ENCODE measurements around the gene IWS1. TPM values are rescaled to one million over a fixed set of nuclear protein-coding genes. Genes with fewer than 3 reads are reported as not detected.
A peak's percentile ranks its signal among the peaks of the same experiment; 100 is the strongest.

The IWS1 gene
- total RNA-seq, 2 experiments from 2014 or later: 49.2 to 56.9 TPM

GRCh38 chr2:127454595-127455565 is 71.4 kb downstream of the IWS1 start:
- Histone ChIP-seq H3K4me3 (ENCODE audit: low read depth, low read length, poor library complexity, severe bottlenecking) (no peak overlapping the region), H3K9me2 (ENCODE audit: insufficient read depth, low read length) (no peaks in the 10 kb centered on the region), H3K79me2 (ENCODE audit: insufficient read depth, low read depth, low read length) (no peaks in the 10 kb centered on the region), H4K20me1 (ENCODE audit: insufficient read depth, low read length) (no peaks in the 10 kb centered on the region), H3K36me3 (ENCODE audit: insufficient read depth, low read length) (no peaks in the 10 kb centered on the region), H3K9me3 (ENCODE audit: low read length) (no peaks in the 10 kb centered on the region), H3K4me1 (ENCODE audit: insufficient read depth, low read length, poor library complexity, severe bottlenecking) (no peaks in the 10 kb centered on the region), H3K4me2 (ENCODE audit: low read length) (no peak overlapping the region), H2AFZ (ENCODE audit: low read length) (no peak overlapping the region), H3K27ac (ENCODE audit: low read depth, low read length, poor library complexity, severe bottlenecking) (no peak overlapping the region)
- no peak for DNase-seq (ENCODE audit: low spot score)
- POLR2A ChIA-PET: no interaction called here
- CTCF ChIA-PET (ENCODE audit: unreplicated experiment): interaction anchor here (1.0 kb wide), 1 partner anchor 24 kb away, joined by 3 read pairs; no protein-coding TSS in a partner anchor
- intact Hi-C loops (cut with micrococcal nuclease; ENCODE audit: unreplicated experiment): no loop called here
- no TSS peak for BruUV-seq (replicated peaks)
- TF ChIP-seq CTCF (conservative IDR thresholded peaks at IDR 0.05; ENCODE audit: low read length) (no peak), EZH2phosphoT487 (IDR thresholded peaks at IDR 0.05; ENCODE audit: borderline replicate concordance, low read depth, low read length) (no peak)

- H3K36me3 ChIP-seq (ENCODE audit: insufficient read depth, low read length): no peaks in the 10 kb centered on the region
- peak; percentile 46 for DNase-seq (ENCODE audit: low spot score)
- TF ChIP-seq CTCF (conservative IDR thresholded peaks at IDR 0.05; ENCODE audit: low read length): peak; percentile 86
- no peak for TF ChIP-seq EZH2phosphoT487 (IDR thresholded peaks at IDR 0.05; ENCODE audit: borderline replicate concordance, low read depth, low read length)
- BruUV-seq (replicated peaks): no TSS peak
- ChIA-PET POLR2A (no interaction called here), CTCF (ENCODE audit: unreplicated experiment) (no interaction called here)
- intact Hi-C loops (cut with micrococcal nuclease; ENCODE audit: unreplicated experiment): loop anchor here (1.0 kb wide), 2 partner anchors 129 to 256 kb away; no protein-coding TSS in a partner anchor
- no peak overlapping the region for H3K4me3 ChIP-seq (ENCODE audit: low read depth, low read length, poor library complexity, severe bottlenecking)
- H3K4me1 ChIP-seq (ENCODE audit: insufficient read depth, low read length, poor library complexity, severe bottlenecking): no peaks in the 10 kb centered on the region
- no peak overlapping the region for H3K27ac ChIP-seq (ENCODE audit: low read depth, low read length, poor library complexity, severe bottlenecking)
- no peaks in the 10 kb centered on the region for H3K9me2 ChIP-seq (ENCODE audit: insufficient read depth, low read length)
- no peaks in the 10 kb centered on the region for H3K79me2 ChIP-seq (ENCODE audit: insufficient read depth, low read depth, low read length)
- no peaks in the 10 kb centered on the region for H3K9me3 ChIP-seq (ENCODE audit: low read length)
- no peak overlapping the region for H2AFZ ChIP-seq (ENCODE audit: low read length)
- H4K20me1 ChIP-seq (ENCODE audit: insufficient read depth, low read length): no peaks in the 10 kb centered on the region
- no peak overlapping the region for H3K4me2 ChIP-seq (ENCODE audit: low read length)
Observed at GRCh38 chr2:127453392-127454171, 72.7 kb downstream of the IWS1 start.

Measured in OCI-LY7 (cell line).